ENCODE results near the gene VPS13C.

Gene VPS13C

GRCh38 chr15:61827131-61827530, 233.1 kb downstream of the VPS13C start:
- Histone ChIP-seq H3K36me3 (ENCODE audit: insufficient read depth, low read length) (no peaks in the 10 kb centered on the region), H3K9me2 (replicated peaks; ENCODE audit: low read depth, low read length) (no peaks in the 10 kb centered on the region), H3K9me3 (ENCODE audit: insufficient read depth, low read depth, low read length) (no peaks in the 10 kb centered on the region), H4K20me1 (ENCODE audit: insufficient read depth, low read length, poor library complexity, severe bottlenecking) (no peaks in the 10 kb centered on the region), H3F3A (ENCODE audit: low read depth) (no peaks in the 10 kb centered on the region), H3K4me3 (ENCODE audit: low read length, poor library complexity, severe bottlenecking) (no peak overlapping the region), H3K4me1 (ENCODE audit: insufficient read depth, low read length, poor library complexity, severe bottlenecking) (no peaks in the 10 kb centered on the region), H3K4me2 (ENCODE audit: low read depth, low read length, poor library complexity, severe bottlenecking) (no peak overlapping the region), H3K79me2 (ENCODE audit: insufficient read depth, low read length) (no peaks in the 10 kb centered on the region), H3K27me3 (ENCODE audit: insufficient read depth, low read length, poor library complexity, severe bottlenecking) (no peaks in the 10 kb centered on the region), H3K9ac (ENCODE audit: low read depth, low read length, poor library complexity, severe bottlenecking) (no peak overlapping the region), H2AFZ (ENCODE audit: low read length) (no peak overlapping the region)
- TF ChIP-seq EZH2phosphoT487 (IDR thresholded peaks at IDR 0.05; ENCODE audit: borderline replicate concordance) (no peak), CTCF (conservative IDR thresholded peaks at IDR 0.05; ENCODE audit: low read length) (no peak)

- H3K4me3 ChIP-seq (ENCODE audit: low read length, poor library complexity, severe bottlenecking): no peak overlapping the region
- TF ChIP-seq EZH2phosphoT487 (IDR thresholded peaks at IDR 0.05; ENCODE audit: borderline replicate concordance) (no peak), CTCF (conservative IDR thresholded peaks at IDR 0.05; ENCODE audit: low read length) (no peak)
- H3K9ac ChIP-seq (ENCODE audit: low read depth, low read length, poor library complexity, severe bottlenecking): no peak overlapping the region
- no peaks in the 10 kb centered on the region for H3K27me3 ChIP-seq (ENCODE audit: insufficient read depth, low read length, poor library complexity, severe bottlenecking)
- no peaks in the 10 kb centered on the region for H3K79me2 ChIP-seq (ENCODE audit: insufficient read depth, low read length)
- no peaks in the 10 kb centered on the region for H3F3A ChIP-seq (ENCODE audit: low read depth)
- no peak overlapping the region for H3K4me2 ChIP-seq (ENCODE audit: low read depth, low read length, poor library complexity, severe bottlenecking)
- H4K20me1 ChIP-seq (ENCODE audit: insufficient read depth, low read length, poor library complexity, severe bottlenecking): no peaks in the 10 kb centered on the region
- no peak overlapping the region for H2AFZ ChIP-seq (ENCODE audit: low read length)
- no peaks in the 10 kb centered on the region for H3K9me2 ChIP-seq (replicated peaks; ENCODE audit: low read depth, low read length)
- H3K4me1 ChIP-seq (ENCODE audit: insufficient read depth, low read length, poor library complexity, severe bottlenecking): no peaks in the 10 kb centered on the region
- H3K36me3 ChIP-seq (ENCODE audit: insufficient read depth, low read length): no peaks in the 10 kb centered on the region
- H3K9me3 ChIP-seq (ENCODE audit: insufficient read depth, low read depth, low read length): no peaks in the 10 kb centered on the region
Observed at GRCh38 chr15:61824291-61824690, 236.0 kb downstream of the VPS13C start.

GRCh38 chr15:61822511-61822910, 237.7 kb downstream of the VPS13C start:
- no peaks in the 10 kb centered on the region for H3K36me3 ChIP-seq (ENCODE audit: insufficient read depth, low read length)
- H3K9me2 ChIP-seq (replicated peaks; ENCODE audit: low read depth, low read length): no peaks in the 10 kb centered on the region
- no peaks in the 10 kb centered on the region for H3K4me1 ChIP-seq (ENCODE audit: insufficient read depth, low read length, poor library complexity, severe bottlenecking)
- no peak overlapping the region for H3K9ac ChIP-seq (ENCODE audit: low read depth, low read length, poor library complexity, severe bottlenecking)
- no peaks in the 10 kb centered on the region for H3K27me3 ChIP-seq (ENCODE audit: insufficient read depth, low read length, poor library complexity, severe bottlenecking)
- no peak overlapping the region for H2AFZ ChIP-seq (ENCODE audit: low read length)
- TF ChIP-seq CTCF (conservative IDR thresholded peaks at IDR 0.05; ENCODE audit: low read length) (no peak), EZH2phosphoT487 (IDR thresholded peaks at IDR 0.05; ENCODE audit: borderline replicate concordance) (no peak)
- no peaks in the 10 kb centered on the region for H3K79me2 ChIP-seq (ENCODE audit: insufficient read depth, low read length)
- no peaks in the 10 kb centered on the region for H3F3A ChIP-seq (ENCODE audit: low read depth)
- H3K9me3 ChIP-seq (ENCODE audit: insufficient read depth, low read depth, low read length): no peaks in the 10 kb centered on the region
- H3K4me3 ChIP-seq (ENCODE audit: low read length, poor library complexity, severe bottlenecking): no peak overlapping the region
- H3K4me2 ChIP-seq (ENCODE audit: low read depth, low read length, poor library complexity, severe bottlenecking): no peak overlapping the region
- H4K20me1 ChIP-seq (ENCODE audit: insufficient read depth, low read length, poor library complexity, severe bottlenecking): no peaks in the 10 kb centered on the region
